ENCODE results near the gene SPACDR.

SPACDR gene

GRCh38 chr7:100425347-100425746 is 38.7 kb downstream of the SPACDR start:
- Histone ChIP-seq H3K4me3 (ENCODE audit: low read depth, low read length) (no peak overlapping the region), H3K36me3 (peaks cover 3% of the 10 kb centered on the region; the same call in 1 of the 2 replicates), H3K9me3 (no peaks in the 10 kb centered on the region), H3K27me3 (no peaks in the 10 kb centered on the region), H3K4me1 (no peaks in the 10 kb centered on the region)
- DNase-seq, result no peak
- no peak for TF ChIP-seq CTCF (IDR thresholded peaks at IDR 0.05; ENCODE audit: low read depth, low read length)

GRCh38 chr7:100423315-100423714 is 40.7 kb downstream of the SPACDR start:
- no peaks in the 10 kb centered on the region for H3K9me3 ChIP-seq

GRCh38 chr7:100419660-100420226 is 44.3 kb downstream of the SPACDR start:
- H3K4me3 ChIP-seq (ENCODE audit: low read depth, low read length), result no peak overlapping the region
- H3K36me3 ChIP-seq, result no peaks in the 10 kb centered on the region
- no peaks in the 10 kb centered on the region for H3K4me1 ChIP-seq
- H3K9me3 ChIP-seq, result no peaks in the 10 kb centered on the region
- no peak for DNase-seq
- no peaks in the 10 kb centered on the region for H3K27me3 ChIP-seq
- TF ChIP-seq CTCF (IDR thresholded peaks at IDR 0.05; ENCODE audit: low read depth, low read length), result no peak

More at GRCh38 chr7:100423315-100423714, 40.7 kb downstream of the SPACDR start:
- DNase-seq, result no peak
- Histone ChIP-seq H3K27me3 (no peaks in the 10 kb centered on the region), H3K4me3 (ENCODE audit: low read depth, low read length) (no peak overlapping the region), H3K4me1 (no peaks in the 10 kb centered on the region), H3K36me3 (no peaks in the 10 kb centered on the region)
- no peak for TF ChIP-seq CTCF (IDR thresholded peaks at IDR 0.05; ENCODE audit: low read depth, low read length)

GRCh38 chr7:100418930-100419659 is 45.0 kb downstream of the SPACDR start:
- Histone ChIP-seq H3K9me3 (no peaks in the 10 kb centered on the region), H3K27me3 (no peaks in the 10 kb centered on the region), H3K36me3 (no peaks in the 10 kb centered on the region), H3K4me3 (ENCODE audit: low read depth, low read length) (no peak overlapping the region), H3K4me1 (no peaks in the 10 kb centered on the region)
- DNase-seq, result no peak
- TF ChIP-seq CTCF (IDR thresholded peaks at IDR 0.05; ENCODE audit: low read depth, low read length), result no peak

GRCh38 chr7:100415448-100415847 is 48.6 kb downstream of the SPACDR start:
- Histone ChIP-seq H3K27me3 (peaks cover 7% of the 10 kb centered on the region), H3K4me3 (ENCODE audit: low read depth, low read length) (no peak overlapping the region), H3K36me3 (no peaks in the 10 kb centered on the region), H3K4me1 (no peaks in the 10 kb centered on the region), H3K9me3 (no peaks in the 10 kb centered on the region)
- no peak for DNase-seq
- no peak for TF ChIP-seq CTCF (IDR thresholded peaks at IDR 0.05; ENCODE audit: low read depth, low read length)

- H3K9me3 ChIP-seq, result no peaks in the 10 kb centered on the region
- H3K4me1 ChIP-seq, result no peaks in the 10 kb centered on the region
- no peak for TF ChIP-seq CTCF (IDR thresholded peaks at IDR 0.05; ENCODE audit: low read depth, low read length)
- no peak for DNase-seq
- no peak overlapping the region for H3K4me3 ChIP-seq (ENCODE audit: low read depth, low read length)
- peaks cover 7% of the 10 kb centered on the region for H3K27me3 ChIP-seq
- no peaks in the 10 kb centered on the region for H3K36me3 ChIP-seq
Observed at GRCh38 chr7:100413889-100414288, 50.2 kb downstream of the SPACDR start.

Measured in BE2C (cell line).